ENCODE results near the gene ELFN2.
"Not testable (repeated sequence)": the region's sequence is repeated elsewhere in the genome, so short reads cannot be mapped to it uniquely, and the experiment has no call there.

ELFN2 gene, protein sequence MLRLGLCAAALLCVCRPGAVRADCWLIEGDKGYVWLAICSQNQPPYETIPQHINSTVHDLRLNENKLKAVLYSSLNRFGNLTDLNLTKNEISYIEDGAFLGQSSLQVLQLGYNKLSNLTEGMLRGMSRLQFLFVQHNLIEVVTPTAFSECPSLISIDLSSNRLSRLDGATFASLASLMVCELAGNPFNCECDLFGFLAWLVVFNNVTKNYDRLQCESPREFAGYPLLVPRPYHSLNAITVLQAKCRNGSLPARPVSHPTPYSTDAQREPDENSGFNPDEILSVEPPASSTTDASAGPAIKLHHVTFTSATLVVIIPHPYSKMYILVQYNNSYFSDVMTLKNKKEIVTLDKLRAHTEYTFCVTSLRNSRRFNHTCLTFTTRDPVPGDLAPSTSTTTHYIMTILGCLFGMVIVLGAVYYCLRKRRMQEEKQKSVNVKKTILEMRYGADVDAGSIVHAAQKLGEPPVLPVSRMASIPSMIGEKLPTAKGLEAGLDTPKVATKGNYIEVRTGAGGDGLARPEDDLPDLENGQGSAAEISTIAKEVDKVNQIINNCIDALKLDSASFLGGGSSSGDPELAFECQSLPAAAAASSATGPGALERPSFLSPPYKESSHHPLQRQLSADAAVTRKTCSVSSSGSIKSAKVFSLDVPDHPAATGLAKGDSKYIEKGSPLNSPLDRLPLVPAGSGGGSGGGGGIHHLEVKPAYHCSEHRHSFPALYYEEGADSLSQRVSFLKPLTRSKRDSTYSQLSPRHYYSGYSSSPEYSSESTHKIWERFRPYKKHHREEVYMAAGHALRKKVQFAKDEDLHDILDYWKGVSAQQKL

DNA sequence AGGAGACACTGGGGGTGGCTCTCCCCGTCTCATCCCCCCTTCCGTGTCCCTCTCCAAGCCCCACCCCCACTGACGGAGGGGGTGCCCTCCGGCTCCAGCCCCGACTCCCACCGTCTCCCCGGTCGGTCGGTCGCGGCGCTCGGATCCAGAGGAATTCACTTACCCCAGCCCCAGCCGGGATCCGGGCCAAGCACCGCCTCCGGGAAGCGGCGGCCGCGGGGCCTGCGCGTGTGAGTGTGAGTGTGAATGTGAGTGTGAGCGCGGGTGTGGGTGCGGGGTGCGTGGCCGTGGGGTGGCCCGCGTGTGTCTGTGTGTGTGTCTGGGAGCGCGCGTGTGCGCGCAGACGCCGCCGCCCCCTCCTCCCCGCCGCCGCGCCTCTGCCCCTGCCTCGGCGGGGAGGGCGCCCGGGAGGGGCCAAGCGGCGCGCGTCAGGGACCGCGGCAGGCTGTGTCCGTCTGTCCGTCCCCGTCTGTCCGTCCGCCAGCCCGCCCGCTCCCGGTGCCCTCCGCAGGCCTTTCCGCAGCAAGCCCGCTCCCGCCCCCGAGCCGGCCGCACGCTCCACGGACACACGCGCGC lies at the start of gene ELFN2:
TSS of gene ELFN2 (minus strand) at position 345 of the 576 bp plus-strand sequence. CDS start 51,945 bp downstream, outside the sequence.
- no peak for DNase-seq

DNA sequence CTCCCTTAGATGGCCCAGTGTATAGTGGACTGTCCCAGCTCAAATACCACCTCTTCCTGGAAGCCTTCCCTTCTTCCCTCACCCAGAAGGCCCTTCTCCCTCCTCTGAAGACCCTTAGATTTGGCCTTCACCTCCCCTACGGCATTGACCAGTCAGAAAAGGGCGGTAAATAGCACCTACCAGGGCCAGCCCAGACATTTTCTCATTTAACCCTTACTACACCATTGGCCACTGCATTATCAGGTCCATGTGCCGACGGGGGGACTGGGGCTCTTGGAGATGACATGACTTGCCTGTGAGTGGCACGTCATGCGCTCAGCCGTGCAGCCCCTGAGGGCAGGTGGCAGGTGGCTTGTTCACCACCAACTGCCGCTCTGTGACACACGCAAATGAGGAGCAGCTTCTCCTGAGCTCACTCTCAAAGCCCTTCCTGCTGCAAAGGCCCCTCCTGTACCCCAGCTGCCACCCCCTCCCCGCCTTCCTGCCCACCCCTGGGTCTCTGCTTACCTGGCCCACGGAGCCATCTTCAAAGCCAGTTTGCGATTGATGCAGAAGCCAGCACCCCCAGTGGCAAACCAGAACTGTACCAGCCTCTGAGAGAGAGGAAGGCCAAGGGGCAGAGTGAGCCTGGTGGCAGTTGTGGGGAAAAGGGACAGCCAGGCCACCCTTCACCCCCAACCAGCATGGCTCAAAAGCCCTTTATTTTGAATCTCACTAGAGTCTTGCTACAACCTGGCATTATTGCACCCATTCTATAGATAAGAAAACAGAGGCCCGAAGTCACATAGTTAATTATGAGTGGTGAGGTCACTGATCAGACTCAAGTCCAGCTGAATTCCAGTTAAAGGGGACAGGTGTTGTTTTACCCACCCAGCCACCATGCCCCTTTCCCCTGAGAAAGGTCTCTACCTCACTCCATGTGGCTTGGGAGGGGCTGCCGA lies 49.4 kb upstream of the ELFN2 start:
- no peak for DNase-seq

DNA sequence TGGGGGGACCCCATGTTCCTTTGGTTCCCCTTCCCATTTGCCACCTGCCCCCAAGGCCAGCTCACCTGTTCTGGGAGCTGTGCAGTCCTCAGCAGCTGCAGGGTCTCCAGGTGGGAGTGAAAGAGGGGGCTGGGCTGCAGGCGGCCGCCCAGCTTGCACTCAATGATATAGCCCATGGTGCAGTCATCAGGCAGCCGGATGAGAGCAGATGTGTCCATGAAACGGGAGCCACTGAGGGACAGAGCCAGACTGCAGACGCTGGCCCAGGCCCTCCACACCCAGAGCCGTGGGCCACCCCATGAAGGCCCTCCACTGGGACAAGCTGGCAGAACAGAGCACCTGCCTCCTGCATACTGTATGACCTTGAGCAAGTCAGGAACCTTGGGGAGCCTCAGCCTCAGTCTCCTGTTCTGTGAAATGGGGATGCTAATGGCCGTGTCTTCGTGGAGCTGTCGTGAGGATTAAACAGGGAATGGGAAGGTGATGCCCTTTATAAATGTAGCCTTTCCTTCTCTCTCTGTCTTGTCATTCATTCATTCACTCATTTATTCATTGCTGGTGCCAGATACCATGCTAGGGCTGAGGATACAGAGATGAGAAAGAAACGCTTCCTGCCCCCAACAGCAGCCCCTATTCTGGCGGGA lies 47.3 kb upstream of the ELFN2 start:
- no peak for DNase-seq

DNA sequence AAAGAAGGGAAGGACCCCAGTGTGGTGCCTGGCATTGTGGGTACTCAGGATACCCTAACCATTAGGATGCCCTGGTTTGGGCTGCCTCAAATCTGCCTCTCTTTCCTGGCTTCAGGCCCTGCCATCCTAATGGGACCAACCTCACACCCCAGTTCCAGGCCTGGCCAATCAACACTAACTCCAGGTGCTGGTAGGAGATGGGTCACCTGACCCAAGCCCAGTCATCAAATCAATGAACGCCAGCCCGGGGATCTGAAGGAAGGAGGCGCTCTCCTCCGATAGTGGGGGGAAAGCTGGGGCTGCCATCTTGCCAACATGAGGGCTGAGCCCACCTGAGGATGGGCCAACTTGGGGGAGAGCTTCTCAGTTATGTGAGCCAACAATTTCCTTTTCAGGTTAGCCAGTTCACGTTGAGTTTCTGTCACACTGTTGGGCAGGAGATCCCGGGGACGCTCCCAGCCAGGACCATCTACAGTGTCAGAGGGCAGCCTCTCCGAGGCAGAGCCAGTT lies 46.2 kb upstream of the ELFN2 start:
- no peak for DNase-seq

DNA sequence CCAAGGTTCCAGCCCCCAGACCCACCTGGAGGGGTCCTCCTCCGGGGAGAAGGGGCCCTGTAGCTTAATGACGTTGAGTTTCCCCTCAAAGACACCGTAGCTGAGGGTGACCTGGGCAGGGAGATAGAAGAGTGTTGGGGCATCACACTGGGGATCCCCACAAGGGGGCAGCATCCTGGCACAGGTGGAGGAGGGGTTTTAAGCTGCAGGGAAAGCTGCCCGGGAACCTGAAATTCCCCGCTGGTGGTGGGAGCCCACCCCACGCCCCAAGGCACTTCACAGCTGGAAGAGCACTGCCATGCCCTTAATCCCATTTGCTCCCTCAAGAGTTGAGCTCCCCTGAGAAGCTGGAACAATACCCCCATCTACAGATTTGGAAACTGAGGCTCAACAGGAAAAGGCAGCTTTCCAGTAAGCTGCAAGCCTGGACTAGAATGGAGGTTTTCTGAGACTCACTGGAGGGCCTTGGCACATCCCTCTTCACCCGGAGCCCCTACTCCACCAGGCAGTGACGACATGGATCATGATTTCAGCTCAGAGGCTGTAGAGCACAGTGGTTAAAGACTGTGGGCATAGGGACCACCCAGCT lies 45.2 kb upstream of the ELFN2 start:
- DNase-seq, result peak in 1 of 2 experiments; percentile 17

DNA sequence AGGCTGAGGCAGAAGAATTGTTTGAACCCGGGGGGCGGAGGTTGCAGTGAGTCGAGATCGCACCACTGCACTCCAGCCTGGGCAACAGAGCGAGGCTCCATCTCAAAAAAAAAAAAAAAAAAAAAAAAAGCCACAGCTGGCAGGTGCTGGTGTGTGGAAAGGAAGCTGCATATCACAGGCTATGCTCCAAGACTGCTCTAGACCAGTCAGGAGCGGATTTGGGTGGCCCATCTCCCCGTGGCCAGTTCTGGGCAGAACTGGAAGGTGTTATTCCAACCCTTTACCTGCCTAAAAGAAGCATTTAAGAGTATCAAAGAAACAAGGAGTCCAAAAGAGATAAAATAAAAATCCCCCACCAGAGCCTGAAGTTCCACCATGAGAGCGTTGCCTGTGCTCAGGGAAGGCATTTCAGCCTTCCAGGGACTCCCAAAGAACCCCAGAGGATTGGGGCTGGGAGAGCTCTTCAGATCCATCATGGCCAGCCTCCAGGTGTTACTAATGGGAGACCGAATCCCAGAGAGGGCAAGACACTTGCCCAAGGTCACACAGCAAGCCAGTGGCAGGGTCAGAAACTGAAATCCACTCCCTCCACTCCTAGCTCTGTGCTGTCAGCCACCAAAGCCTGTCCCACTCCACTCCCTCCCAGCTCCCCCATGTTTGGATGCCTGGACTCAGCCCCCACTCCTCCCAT lies 44.6 kb upstream of the ELFN2 start:
- no peak for DNase-seq

DNA sequence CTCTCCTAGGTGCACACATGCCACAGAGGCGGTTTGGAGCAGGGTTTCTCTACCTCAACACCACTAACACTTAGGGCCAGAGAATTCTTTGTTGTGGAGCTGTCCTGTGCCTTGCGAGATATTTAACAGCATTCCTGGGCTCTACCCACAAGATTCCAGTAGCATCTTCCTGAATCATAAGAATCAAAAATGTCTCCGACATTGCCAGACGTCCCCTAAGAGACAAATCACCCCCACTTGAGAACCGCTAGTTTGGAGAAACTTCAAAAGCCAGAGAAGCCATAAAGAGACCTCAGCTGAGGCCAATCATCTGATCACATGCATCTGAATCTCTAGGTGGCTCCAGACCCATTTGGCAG lies 42.8 kb upstream of the ELFN2 start:
- DNase-seq, result no peak

DNA sequence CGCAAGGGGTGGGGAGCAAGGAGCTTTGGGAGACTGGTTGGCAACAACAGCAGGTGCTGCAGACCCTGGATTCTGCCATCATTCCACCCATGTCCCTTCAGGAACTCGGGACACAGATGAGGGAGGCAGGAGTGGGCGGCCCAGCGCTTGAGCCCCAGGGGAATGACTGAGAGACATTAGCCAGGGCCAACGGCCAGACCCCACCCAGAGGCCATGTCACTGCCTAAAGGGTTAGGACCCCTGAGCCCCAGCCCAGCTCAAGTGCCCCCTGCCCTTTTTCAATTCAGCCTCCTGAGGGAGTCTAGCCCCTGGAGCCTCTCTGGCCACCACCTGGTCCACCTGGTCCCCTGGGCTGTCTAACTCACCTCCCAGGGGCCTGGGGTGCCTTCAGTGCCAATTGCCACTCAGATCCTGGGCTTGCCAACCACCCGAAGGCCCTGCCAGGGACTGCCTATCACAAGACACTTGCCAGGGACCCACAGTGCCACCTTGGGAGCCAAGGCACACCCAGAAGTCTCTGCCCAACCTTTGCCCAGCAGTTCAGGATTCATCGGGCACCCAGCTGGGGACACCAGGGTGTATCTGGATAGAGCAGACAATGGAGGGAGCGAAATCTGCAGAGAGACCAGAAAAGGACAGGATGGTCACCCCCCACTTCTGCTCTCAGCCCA lies 42.3 kb upstream of the ELFN2 start:
- no peak for DNase-seq

DNA sequence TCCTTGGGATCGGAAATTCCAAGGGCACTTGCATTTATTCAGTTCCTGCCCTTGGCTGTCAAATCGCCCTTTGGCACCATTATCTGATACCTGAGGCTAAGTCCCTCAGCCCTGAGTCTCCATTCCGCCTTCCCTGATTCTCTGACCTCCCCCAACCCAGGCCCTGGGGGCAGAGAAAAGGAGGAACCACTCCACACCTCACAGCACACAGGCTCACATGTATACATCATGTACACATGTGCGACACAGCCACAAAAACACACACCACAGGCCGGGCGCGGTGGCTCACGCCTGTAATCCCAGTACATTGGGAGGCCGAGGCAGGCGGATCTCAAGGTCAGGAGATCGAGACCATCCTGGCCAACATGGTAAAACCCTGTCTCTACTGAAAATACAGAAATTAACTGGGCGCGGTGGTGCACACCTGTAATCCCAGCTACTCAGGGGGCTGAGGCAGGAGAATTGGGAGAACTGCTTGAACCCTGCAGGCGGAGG lies 41.0 kb upstream of the ELFN2 start:
- DNase-seq, result not testable (repeated sequence)

DNA sequence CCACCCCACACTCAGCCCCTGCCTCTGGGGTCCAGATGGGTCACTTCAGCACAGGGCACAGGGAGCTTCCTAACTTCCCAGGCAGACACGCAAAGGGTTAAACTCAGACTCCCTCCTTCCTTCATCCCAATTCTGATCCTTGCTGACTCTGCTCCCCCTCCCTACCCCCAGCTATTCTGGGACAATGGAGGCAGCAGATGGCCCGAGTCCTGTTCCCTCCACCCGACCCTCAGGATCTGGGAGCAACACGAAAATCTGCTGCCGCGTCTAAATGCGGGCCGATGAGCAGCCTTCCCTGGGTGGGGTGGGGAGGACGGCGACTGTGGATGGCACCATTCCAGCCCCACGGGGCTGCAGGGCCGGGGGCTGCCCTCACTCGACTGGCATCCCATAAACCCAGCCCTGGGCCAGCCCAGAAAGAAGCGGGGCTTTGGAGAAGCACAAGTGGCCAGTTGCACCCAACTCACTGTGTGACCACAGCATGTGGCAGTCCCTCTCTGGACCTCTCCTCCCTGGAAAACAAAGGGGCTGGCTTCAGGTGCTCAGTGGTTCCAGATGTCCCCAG lies 40.2 kb upstream of the ELFN2 start:
- no peak for DNase-seq

DNA sequence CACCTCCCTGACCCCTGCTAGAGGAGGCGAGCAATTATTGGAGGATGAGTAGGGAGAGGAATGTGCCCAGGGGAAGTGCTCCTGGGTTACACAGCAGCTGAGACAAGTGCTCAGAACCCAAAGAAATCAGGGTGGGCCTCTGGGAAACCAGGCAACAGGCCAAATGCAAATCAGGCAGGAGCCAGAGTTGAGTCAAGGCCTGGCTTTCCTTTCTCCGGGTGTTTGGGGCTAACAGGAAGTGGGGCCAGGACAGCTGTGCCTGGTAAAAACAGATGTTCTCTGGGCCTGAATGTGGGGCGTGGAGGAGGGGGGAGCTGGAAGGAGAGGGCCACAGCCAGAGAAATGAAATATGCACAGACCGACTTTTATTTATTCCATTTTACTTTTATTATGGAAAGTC lies 36.9 kb upstream of the ELFN2 start:
- DNase-seq, result no peak

DNA sequence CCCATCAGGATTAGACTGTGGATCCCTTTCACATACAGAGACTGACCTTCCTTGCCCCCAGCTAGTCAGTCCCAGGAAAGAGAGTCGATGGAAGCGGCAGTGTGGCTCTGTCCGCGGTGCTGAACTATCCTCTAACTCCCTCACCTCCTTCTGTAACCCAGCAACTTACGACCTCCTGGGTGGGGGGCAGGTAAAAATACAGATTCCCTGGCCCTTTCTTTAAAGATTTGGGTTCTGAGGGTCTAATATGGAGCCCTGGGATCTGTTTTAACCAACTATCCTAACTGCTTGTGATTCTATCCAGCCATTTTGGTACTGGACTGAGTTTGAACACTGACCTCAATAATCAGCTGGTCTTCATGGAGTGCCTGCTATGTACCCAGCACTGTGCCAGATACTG lies 35.7 kb upstream of the ELFN2 start:
- peak in 1 of 2 experiments; percentile 10 for DNase-seq

DNA sequence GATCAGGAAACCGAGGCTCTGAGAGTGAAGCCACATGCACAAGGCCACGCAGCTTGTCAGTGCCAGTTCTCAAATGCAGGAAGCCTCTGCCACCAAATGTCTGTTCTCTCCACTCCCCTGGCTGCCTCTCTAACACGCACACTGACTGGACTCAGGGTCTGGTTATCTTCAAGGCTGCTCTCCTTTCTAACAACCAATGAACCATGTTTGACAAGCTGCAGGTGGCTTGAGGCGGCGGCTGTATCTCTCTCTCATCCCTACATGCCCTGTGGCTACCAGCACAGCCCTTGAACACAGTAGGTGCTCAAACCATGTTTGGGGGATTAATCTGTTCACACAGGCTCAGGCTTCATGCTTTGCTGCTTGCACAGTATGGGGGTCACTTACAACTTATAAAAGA lies 35.2 kb upstream of the ELFN2 start:
- DNase-seq, result no peak

DNA sequence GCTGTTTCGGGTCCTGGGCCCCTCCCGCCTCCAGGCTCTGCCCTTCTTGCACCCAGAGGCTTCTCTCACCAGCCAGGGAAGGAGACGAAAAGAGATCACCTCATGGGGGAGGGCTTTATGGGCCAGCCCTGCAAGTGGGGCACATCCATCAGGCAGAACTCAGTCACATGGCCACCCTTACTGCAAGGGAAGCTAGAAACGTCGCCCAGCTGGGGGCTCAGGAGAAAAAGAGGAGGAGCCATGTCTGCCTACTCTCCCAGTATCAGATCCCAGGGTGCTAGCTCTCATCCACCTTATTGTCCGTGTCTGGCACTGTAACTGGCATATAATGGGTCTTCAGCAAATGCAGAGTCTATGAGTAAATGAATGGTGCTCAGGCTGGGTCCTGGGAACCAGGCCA lies 34.7 kb upstream of the ELFN2 start:
- no peak for DNase-seq

DNA sequence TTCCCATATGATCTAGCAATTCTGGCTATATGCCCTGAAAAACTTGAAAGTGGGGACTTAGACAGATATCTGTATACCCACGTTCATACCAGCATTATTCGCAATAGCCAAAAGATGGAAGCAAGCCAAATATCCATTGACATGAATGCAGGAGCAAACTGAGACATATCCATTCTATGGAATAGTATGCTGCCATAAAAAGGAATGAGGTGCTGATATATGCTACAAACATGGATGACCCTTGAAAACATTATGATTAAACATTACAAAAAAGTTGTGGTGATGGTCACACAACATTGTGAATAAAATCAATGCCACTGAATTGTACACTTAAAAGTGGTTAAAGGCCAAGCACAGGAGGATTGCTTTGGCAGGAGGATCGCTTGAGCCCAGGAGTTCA lies 33.4 kb upstream of the ELFN2 start:
- no peak for DNase-seq

DNA sequence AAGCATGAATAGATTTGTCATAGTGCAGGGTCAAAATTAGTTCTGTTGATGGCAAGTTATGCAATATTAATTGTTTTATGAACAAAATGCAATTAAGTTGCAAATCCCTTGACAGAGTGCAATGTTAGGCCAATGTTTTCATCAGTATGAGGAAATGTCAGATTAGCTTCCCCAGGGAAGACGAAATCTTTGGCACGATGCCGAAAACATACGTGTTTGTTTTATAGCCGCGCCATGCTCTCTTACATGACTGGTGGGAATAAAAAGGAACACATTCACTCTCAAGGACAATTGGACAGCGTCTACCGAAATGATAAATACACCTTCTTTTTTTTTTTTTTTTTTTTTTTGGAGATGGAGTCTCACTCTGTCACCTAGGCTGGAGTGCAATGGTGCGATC lies 31.9 kb upstream of the ELFN2 start:
- no peak for DNase-seq

DNA sequence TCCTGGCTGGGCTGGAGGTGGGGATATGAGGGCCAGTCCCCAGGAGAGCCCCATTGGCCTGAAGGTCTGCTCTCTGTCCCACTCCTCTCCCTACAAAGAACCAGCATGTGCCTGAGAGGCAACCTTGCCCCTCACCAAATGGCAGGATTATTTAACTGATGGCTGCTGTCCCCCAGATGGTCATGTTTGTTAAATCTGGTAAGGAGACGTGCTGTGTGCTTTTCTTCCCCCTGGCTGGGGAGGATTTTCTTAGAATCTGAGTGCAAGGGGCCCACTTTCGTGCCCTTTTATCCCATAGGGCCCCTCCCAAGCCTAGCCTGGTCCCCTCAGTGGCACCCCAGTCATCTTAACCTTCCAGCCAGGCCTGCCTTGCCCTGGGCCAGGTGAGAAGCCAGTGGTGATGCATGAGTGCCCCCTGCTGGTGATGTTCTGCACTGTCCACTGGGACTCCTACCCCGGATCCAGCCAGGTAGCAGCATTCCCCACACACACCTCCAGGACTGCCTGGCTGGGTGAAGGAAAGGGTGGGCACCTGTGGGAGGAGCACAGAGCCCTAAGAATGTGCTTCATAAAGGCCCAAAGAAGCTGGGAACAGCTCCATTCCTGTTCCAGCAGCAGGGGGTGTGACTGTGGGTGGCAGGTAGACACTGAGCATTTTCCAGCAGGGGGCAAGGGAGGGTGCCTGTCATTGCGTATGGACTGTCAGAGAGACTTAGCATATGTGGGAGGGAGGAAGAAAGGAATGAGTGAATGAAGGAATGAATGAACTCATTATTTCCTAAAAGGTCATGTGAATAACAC lies 30.0 kb upstream of the ELFN2 start:
- peak; percentile 38 to 47 for DNase-seq

DNA sequence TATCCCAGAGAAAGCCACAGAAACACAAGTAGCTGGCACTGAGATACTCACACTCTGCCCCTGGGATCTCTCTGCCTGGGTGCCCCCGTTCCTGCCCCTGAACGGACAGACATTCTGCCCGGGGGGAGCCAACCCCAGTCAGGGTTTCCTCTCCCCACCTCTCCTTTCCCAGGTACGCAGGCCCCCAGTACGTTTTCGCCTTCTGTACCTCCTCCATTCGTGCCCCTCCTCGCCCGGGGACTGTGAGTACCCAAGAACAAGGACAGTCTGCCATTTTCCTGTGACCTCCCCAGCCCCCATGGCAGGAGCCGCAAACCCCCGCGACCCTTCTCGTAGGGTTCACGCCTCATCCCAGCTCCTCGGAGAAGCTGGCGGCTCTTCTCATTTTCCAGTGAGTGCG lies 29.1 kb upstream of the ELFN2 start:
- DNase-seq, result no peak

DNA sequence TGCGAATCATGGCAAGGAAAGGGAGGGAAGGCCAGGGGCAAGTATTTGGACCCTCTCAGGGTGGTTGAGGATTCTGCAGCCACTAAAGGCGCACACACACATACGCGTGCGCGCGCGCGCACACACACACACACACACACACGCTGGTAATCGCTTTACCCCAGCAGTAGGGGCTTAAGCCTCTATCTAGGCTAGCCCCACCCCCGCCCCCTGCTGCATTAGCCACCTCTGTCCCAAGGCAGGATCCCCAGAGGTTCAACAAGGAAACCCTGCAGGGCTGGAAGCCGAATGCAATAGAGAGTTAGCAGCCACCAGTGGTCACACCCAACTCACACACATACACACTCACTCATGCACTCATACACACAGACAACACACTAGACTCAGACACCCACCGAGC lies 28.6 kb upstream of the ELFN2 start:
- DNase-seq, result no peak
